Kidney epithelial cell (primary cell): ENCODE measurements around the gene AIG1. TPM values are rescaled to one million over a fixed set of nuclear protein-coding genes. Genes with fewer than 3 reads are reported as not detected.
A peak's percentile ranks its signal among the peaks of the same experiment; 100 is the strongest.

Source experiments
- DNase-seq: peaks from one replicate; pipeline ENCODE4 v3.0.0-alpha.2; 2010; ENCODE audit warnings: low read depth
- H3K27me3 ChIP-seq: 2 replicates; pipeline ENCODE4 v1.6.0; 2011; ENCODE audit warnings: low read length; ENCODE audit not compliant: control insufficient read depth, insufficient read depth
- H3K36me3 ChIP-seq: 2 replicates; pipeline ENCODE4 v1.5.1; 2011; ENCODE audit warnings: low read length; ENCODE audit not compliant: control insufficient read depth, insufficient read depth
- H3K4me3 ChIP-seq: 2 replicates; pipeline ENCODE4 v1.5.1; 2011; ENCODE audit warnings: low read depth, mild to moderate bottlenecking, control low read depth, low read length
- total RNA-seq: library from RNA; depleted of rRNA; stranded (reverse); fragments of >200 nt; gene quantifications from 2 replicates; pipeline ENCODE4 v1.2.3, GENCODE V29; 2015
- TF ChIP-seq, protein P1 (sequence below): IDR thresholded peaks from 2 replicates; pipeline ENCODE4 v1.5.1; 2011; ENCODE audit warnings: mild to moderate bottlenecking, moderate library complexity, low read length, control low read depth, inconsistent platforms; ENCODE audit not compliant: insufficient read depth, poor library complexity, severe bottlenecking

The AIG1 gene
- total RNA-seq, 1 donor from 2014 or later = 62.5 TPM

DNA sequence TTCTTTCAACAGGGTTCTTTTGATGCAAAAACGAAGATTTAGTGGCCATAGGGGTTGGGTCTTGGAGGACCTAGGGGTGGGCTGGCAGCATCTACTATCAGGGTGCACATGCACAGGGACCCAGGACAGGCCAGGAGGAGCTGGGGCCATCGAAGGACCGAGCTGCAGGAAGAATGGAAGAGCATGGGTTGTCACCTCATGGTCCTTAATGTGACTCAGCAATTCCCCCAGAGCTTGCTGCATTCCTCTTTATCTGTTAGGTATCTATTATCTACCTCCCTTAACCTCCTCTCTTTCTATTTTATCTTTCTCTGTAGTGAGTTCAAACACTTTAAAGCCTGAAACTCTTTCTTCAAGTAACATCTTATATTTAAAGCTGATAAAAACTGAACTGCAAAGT lies 167.0 kb downstream of the AIG1 start:
- TF ChIP-seq, protein P1, sequence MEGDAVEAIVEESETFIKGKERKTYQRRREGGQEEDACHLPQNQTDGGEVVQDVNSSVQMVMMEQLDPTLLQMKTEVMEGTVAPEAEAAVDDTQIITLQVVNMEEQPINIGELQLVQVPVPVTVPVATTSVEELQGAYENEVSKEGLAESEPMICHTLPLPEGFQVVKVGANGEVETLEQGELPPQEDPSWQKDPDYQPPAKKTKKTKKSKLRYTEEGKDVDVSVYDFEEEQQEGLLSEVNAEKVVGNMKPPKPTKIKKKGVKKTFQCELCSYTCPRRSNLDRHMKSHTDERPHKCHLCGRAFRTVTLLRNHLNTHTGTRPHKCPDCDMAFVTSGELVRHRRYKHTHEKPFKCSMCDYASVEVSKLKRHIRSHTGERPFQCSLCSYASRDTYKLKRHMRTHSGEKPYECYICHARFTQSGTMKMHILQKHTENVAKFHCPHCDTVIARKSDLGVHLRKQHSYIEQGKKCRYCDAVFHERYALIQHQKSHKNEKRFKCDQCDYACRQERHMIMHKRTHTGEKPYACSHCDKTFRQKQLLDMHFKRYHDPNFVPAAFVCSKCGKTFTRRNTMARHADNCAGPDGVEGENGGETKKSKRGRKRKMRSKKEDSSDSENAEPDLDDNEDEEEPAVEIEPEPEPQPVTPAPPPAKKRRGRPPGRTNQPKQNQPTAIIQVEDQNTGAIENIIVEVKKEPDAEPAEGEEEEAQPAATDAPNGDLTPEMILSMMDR = no peak
- no peak for DNase-seq
- no peaks in the 10 kb centered on the region for H3K27me3 ChIP-seq
- H3K36me3 ChIP-seq = no peaks in the 10 kb centered on the region
- no peak overlapping the region for H3K4me3 ChIP-seq

GRCh38 chr6:143229400-143229799 lies 168.7 kb downstream of the AIG1 start:
- no peak for DNase-seq

GRCh38 chr6:143232849-143233248 lies 172.2 kb downstream of the AIG1 start:
- Histone ChIP-seq H3K4me3 (no peak overlapping the region), H3K27me3 (no peaks in the 10 kb centered on the region), H3K36me3 (no peaks in the 10 kb centered on the region)
- no peak for DNase-seq
- TF ChIP-seq, protein P1 = peak; percentile 56

More at GRCh38 chr6:143229400-143229799, 168.7 kb downstream of the AIG1 start:
- Histone ChIP-seq H3K27me3 (no peaks in the 10 kb centered on the region), H3K4me3 (no peak overlapping the region), H3K36me3 (no peaks in the 10 kb centered on the region)
- TF ChIP-seq, protein P1 = no peak

DNA sequence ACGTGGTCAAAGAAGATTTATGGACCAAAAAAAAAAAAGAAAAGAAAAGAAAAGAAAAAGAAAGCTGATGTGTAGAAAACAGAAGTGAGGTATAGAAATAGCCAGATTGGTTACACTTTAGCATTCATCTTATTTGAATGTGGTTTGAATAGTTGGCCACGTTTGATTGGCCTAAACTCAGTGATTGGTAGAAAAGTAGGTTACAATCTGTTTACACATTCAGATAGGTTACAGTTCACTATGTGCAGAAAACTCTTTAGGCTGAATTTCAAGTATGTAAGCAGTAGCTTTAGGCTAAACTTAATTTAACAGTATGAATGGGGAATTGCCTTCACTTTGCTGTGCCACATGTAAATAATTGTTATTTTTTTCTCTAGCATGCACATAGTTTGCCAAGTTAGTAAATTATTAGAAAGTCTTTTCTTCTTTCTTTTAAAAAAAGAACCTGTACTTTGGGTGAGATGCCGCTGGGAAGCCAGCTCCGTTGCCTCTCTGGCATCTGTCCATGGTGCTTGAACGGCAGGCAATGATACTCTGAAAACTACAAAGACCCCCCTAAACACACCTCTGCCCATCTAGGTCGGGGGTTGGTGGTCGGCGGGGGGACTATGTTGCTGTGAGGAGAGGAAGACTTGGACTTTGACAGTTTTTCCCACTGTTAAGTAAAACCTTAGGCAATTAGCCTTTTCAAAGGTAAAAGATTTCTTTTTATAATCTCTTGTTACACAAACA lies 173.0 kb downstream of the AIG1 start:
- no peak overlapping the region for H3K4me3 ChIP-seq
- no peaks in the 10 kb centered on the region for H3K36me3 ChIP-seq
- no peaks in the 10 kb centered on the region for H3K27me3 ChIP-seq
- TF ChIP-seq, protein P1 = no peak
- DNase-seq = no peak

- TF ChIP-seq, protein P1 = no peak
- H3K4me3 ChIP-seq = no peak overlapping the region
- no peak for DNase-seq
- H3K27me3 ChIP-seq = no peaks in the 10 kb centered on the region
- H3K36me3 ChIP-seq = no peaks in the 10 kb centered on the region
Observed at GRCh38 chr6:143234734-143235133, 174.0 kb downstream of the AIG1 start.

DNA sequence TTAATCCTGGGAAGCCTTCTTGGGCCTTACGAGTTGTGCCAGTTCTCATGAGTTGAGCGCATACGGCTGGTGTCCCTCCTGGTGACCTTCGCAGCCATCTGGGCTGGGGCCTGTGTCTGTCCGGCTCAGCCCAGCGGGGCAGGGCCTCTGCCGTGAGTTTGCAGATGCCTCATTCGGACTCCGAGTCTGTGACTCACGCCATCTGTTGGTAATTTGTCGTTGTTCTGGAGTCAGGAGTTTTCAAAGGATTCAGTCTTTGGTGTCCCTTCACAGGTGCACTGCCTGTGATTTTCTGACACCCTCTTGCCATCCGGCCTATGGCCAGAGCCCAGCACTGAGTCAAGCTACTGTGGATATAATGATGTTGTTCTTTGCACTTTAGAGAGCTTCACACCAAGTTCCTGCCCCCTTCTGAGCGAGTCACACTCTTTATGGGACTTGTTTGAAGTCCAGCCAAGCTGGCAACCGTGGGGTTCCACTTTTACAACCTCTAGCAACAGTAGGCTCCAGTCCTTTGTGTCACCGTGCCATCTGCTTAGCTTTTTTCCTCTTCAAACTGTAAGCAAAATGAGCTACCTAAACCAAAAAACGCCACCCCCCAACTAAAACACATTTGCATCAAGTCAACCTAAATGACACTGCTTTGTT lies 175.6 kb downstream of the AIG1 start:
- no peak overlapping the region for H3K4me3 ChIP-seq
- no peaks in the 10 kb centered on the region for H3K36me3 ChIP-seq
- H3K27me3 ChIP-seq = no peaks in the 10 kb centered on the region
- DNase-seq = no peak
- TF ChIP-seq, protein P1 = no peak
